H1 (cell line): Measurements from ENCODE around the gene BAZ2B. TPM values are rescaled to one million over a fixed set of nuclear protein-coding genes. Genes with fewer than 3 reads are reported as not detected.

Experiments used
- CTCF ChIA-PET: fragments of 300-600 bp; sonication (Branson Sonifier 250); formaldehyde crosslinking; loops from one replicate; lab custom pipeline; 2021; ENCODE audit not compliant: partially characterized antibody; lab: Charles Lee
- POLR2A ChIA-PET: fragments of 300-600 bp; sonication (Branson Sonifier 250); formaldehyde crosslinking; loops from one replicate; lab custom pipeline; 2021; ENCODE audit warnings: inconsistent platforms; ENCODE audit not compliant: partially characterized antibody; lab: Charles Lee
- DNase-seq, 2 experiments: peaks; one replicate each; pipeline versions ENCODE4 v3.0.0 to v3.0.0-alpha.2; 2010 to 2022; ENCODE audit warnings: low spot score in 2 of 2, low read depth in 1 of 2, mixed read lengths in 1 of 2
- FAIRE-seq: peaks from 2 replicates; lab custom pipeline; 2011; peaks lifted over from hg19 to GRCh38; lab: Jason Lieb, UNC
- H2AFZ ChIP-seq: 2 replicates; pipeline ENCODE4 v1.8.1; 2012; ENCODE audit warnings: low read length, inconsistent platforms
- H2AK5ac ChIP-seq: 2 replicates; pipeline ENCODE4 v1.6.1; 2013; ENCODE audit warnings: low read depth, low read length
- H2BK120ac ChIP-seq: replicated peaks from 2 replicates; pipeline ENCODE3; 2013; ENCODE audit warnings: low read depth, low read length, inconsistent platforms
- H2BK12ac ChIP-seq: 2 replicates; pipeline ENCODE4 v1.6.1; 2013; ENCODE audit warnings: low read depth, low read length
- H2BK15ac ChIP-seq: 2 replicates; pipeline ENCODE4 v1.6.1; 2013; ENCODE audit warnings: low read length
- H2BK20ac ChIP-seq: 2 replicates; pipeline ENCODE4 v1.6.1; 2013; ENCODE audit warnings: low read length
- H2BK5ac ChIP-seq: 2 replicates; pipeline ENCODE4 v1.6.1; 2013; ENCODE audit warnings: low read depth, low read length
- H3K14ac ChIP-seq: 2 replicates; pipeline ENCODE4 v1.6.1; 2013; ENCODE audit warnings: inconsistent platforms; ENCODE audit not compliant: insufficient read length
- H3K18ac ChIP-seq: 2 replicates; pipeline ENCODE4 v1.6.1; 2013; ENCODE audit warnings: low read length; ENCODE audit errors: extremely low read depth
- H3K23ac ChIP-seq: 2 replicates; pipeline ENCODE4 v1.6.1; 2013; ENCODE audit warnings: inconsistent platforms; ENCODE audit not compliant: insufficient read length
- H3K23me2 ChIP-seq: 2 replicates; pipeline ENCODE4 v1.6.1; 2013; ENCODE audit warnings: low read depth, low read length
- H3K27ac ChIP-seq: 2 replicates; pipeline ENCODE4 v1.6.1; 2011; ENCODE audit warnings: low read depth, low read length, inconsistent platforms
- H3K27me3 ChIP-seq, 4 experiments: replicated peaks in 1 of 4; 1 replicate in 1 of 4; 2 replicates in 3 of 4; pipeline versions ENCODE4 v1.6.1 to v1.8.1; 2011 to 2013; ENCODE audit warnings: low read length in 3 of 4, mild to moderate bottlenecking in 3 of 4, inconsistent platforms in 2 of 4, mixed read lengths in 2 of 4, moderate library complexity in 1 of 4; ENCODE audit not compliant: control insufficient read depth in 3 of 4, insufficient read depth in 3 of 4; ENCODE audit errors: extremely low read depth in 1 of 4
- H3K36me3 ChIP-seq, 4 experiments: 2 replicates each; pipeline versions ENCODE4 v1.6.1 to v1.8.1; 2011 to 2013; ENCODE audit warnings: mild to moderate bottlenecking in 4 of 4, low read length in 3 of 4, moderate library complexity in 2 of 4, control low read depth in 1 of 4, inconsistent platforms in 1 of 4; ENCODE audit not compliant: insufficient read depth in 4 of 4, control insufficient read depth in 2 of 4
- H3K4ac ChIP-seq: replicated peaks from 2 replicates; pipeline ENCODE3; 2013; ENCODE audit warnings: low read length, low read depth, mixed read lengths, inconsistent platforms; ENCODE audit not compliant: insufficient read length
- H3K4me1 ChIP-seq, 4 experiments: replicated peaks in 1 of 4; 1 replicate in 1 of 4; 2 replicates in 3 of 4; pipeline versions ENCODE4 v1.6.1 to v1.8.1; 2011 to 2013; ENCODE audit warnings: low read length in 3 of 4, inconsistent platforms in 2 of 4, mixed read lengths in 1 of 4; ENCODE audit not compliant: insufficient read depth in 4 of 4, control insufficient read depth in 3 of 4
- H3K4me2 ChIP-seq, 2 experiments: 2 replicates each; pipeline versions ENCODE4 v1.6.1 to v1.8.1; 2011 to 2013; ENCODE audit warnings: low read depth in 2 of 2, low read length in 2 of 2, control low read depth in 1 of 2, inconsistent platforms in 1 of 2, mild to moderate bottlenecking in 1 of 2; ENCODE audit not compliant: insufficient read depth in 1 of 2
- H3K4me3 ChIP-seq, 4 experiments: fragments of 200-600, 300-600 bp in 1 of 4; sonication (generic), shearing (Covaris generic), sonication (Bioruptor Twin) in 1 of 4; 2 replicates each; pipeline versions ENCODE4 v1.5.1 to v1.8.1; 2011 to 2016; ENCODE audit warnings: low read length in 4 of 4, low read depth in 3 of 4, control low read depth in 2 of 4, inconsistent platforms in 2 of 4, mild to moderate bottlenecking in 2 of 4, mixed read lengths in 1 of 4, moderate library complexity in 1 of 4; ENCODE audit not compliant: insufficient read depth in 2 of 4; ENCODE audit errors: extremely low read depth in 1 of 4
- H3K56ac ChIP-seq: replicated peaks from 2 replicates; pipeline ENCODE3; 2013; ENCODE audit warnings: low read depth, mild to moderate bottlenecking, mixed read lengths, low read length, inconsistent platforms; ENCODE audit not compliant: insufficient read length
- H3K79me1 ChIP-seq: 2 replicates; pipeline ENCODE4 v1.6.1; 2013; ENCODE audit warnings: low read depth, low read length, control low read depth
- H3K79me2 ChIP-seq, 2 experiments: 2 replicates each; pipeline versions ENCODE4 v1.6.1 to v1.8.1; 2012 to 2013; ENCODE audit warnings: low read length in 2 of 2, mild to moderate bottlenecking in 2 of 2, inconsistent platforms in 1 of 2; ENCODE audit not compliant: insufficient read depth in 2 of 2, control insufficient read depth in 1 of 2
- H3K9ac ChIP-seq, 4 experiments: replicated peaks in 1 of 4; 1 replicate in 1 of 4; 2 replicates in 3 of 4; pipeline versions ENCODE4 v1.6.1 to v1.8.1; 2011 to 2013; ENCODE audit warnings: low read depth in 3 of 4, low read length in 3 of 4, control low read depth in 2 of 4, mild to moderate bottlenecking in 2 of 4, moderate library complexity in 2 of 4, inconsistent platforms in 1 of 4; ENCODE audit errors: extremely low read depth in 1 of 4
- H3K9me3 ChIP-seq, 2 experiments: 2 replicates each; pipeline versions ENCODE4 v1.6.1 to v1.8.1; 2012 to 2013; ENCODE audit warnings: mild to moderate bottlenecking in 2 of 2, moderate library complexity in 2 of 2, control low read depth in 1 of 2, inconsistent platforms in 1 of 2, low read depth in 1 of 2, low read length in 1 of 2, mixed read lengths in 1 of 2; ENCODE audit not compliant: insufficient read depth in 2 of 2
- H4K20me1 ChIP-seq, 2 experiments: replicated peaks in 1 of 2; 2 replicates each; pipeline versions ENCODE3 to v1.8.1; 2011 to 2013; ENCODE audit warnings: inconsistent platforms in 2 of 2, low read length in 2 of 2, mild to moderate bottlenecking in 1 of 2; ENCODE audit not compliant: insufficient read depth in 2 of 2, control insufficient read depth in 1 of 2
- H4K5ac ChIP-seq: 2 replicates; pipeline ENCODE4 v1.6.1; 2013; ENCODE audit warnings: low read length, low read depth, mixed read lengths, inconsistent platforms; ENCODE audit not compliant: insufficient read length
- H4K8ac ChIP-seq: 2 replicates; pipeline ENCODE4 v1.8.0; 2013; ENCODE audit warnings: mild to moderate bottlenecking, moderate library complexity, low read length, inconsistent platforms; ENCODE audit not compliant: insufficient read depth; ENCODE audit errors: extremely low read depth
- H4K91ac ChIP-seq: replicated peaks from 2 replicates; pipeline ENCODE3; 2013; ENCODE audit warnings: low read length, mixed read lengths, inconsistent platforms; ENCODE audit not compliant: insufficient read length
- WGBS, 2 experiments: shearing (Covaris generic) in 1 of 2; methylation state at CpG; one replicate each; pipeline versions ENCODE4 v1.1.6 to v1.1.7; 2013 to 2015; ENCODE audit warnings: low lambda C conversion rate in 2 of 2, mixed read lengths in 2 of 2, inconsistent platforms in 1 of 2, low coverage in 1 of 2, missing lambda C conversion rate in 1 of 2; ENCODE audit not compliant: insufficient replicate concordance in 2 of 2, insufficient coverage in 1 of 2, insufficient read length in 1 of 2; ENCODE audit errors: extremely low coverage in 1 of 2, missing lambda C conversion rate in 1 of 2; 5-methylcytosine and 5-hydroxymethylcytosine counted together
- polyA plus RNA-seq, 7 experiments: library from polyadenylated mRNA; depleted of rRNA in 3 of 7; stranded (reverse) in 5 of 7; unstranded in 2 of 7; fragments of >200 nt in 5 of 7; fragments of 200-250 nt in 2 of 7; gene quantifications; 1 replicate in 5 of 7; 2 replicates in 1 of 7; 4 replicates in 1 of 7; pipeline versions ENCODE4 v1.2.1 to v1.2.3, GENCODE V29; 2011 to 2013; ENCODE audit warnings: missing spikeins in 2 of 7, mixed read lengths in 2 of 7
- total RNA-seq: library from RNA; stranded (reverse); fragmentation: NEBNext Ultra II Directional; extraction: Animal tissue kit (Norgen Biotek cat#: 25700); gene quantifications from 2 replicates; pipeline ENCODE4 v1.2.1, GENCODE V29; 2021
- TF ChIP-seq, protein P1 (sequence below): IDR thresholded peaks from 2 replicates; pipeline ENCODE4 v1.6.1; 2012; ENCODE audit warnings: inconsistent platforms

BAZ2B gene
- total and polyA plus RNA-seq, 2 of the 8 experiments (the other 6 are each of a cell fraction or from before 2014, with no cell fraction given), result 15.2 to 46.3 TPM

- ChIA-PET POLR2A (interaction anchor here (0.6 kb wide), 1 partner anchor 254 kb away, joined by 5 read pairs; no protein-coding TSS in a partner anchor), CTCF (no interaction called here)
- 90% methylated on average over 1 of the region's 1 CpG; no CpG with 5 or more reads in 1 of the 2 experiments for WGBS, 2 experiments
These were observed 156.1 kb downstream of the BAZ2B start for GRCh38 chr2:159460227-159460626.

More at GRCh38 chr2:159460227-159460626, 156.1 kb downstream of the BAZ2B start:
- Histone ChIP-seq H3K79me1 (no peaks in the 10 kb centered on the region), H3K4ac (no peak overlapping the region), H4K91ac (no peak overlapping the region), H3K56ac (no peak overlapping the region), H3K9me3 (no peaks in the 10 kb centered on the region), H3K27ac (no peak overlapping the region), H2BK20ac (no peak overlapping the region), H3K9ac (no peak overlapping the region), H2BK15ac (no peak overlapping the region), H3K79me2 (no peaks in the 10 kb centered on the region), H3K14ac (no peak overlapping the region), H2BK120ac (no peak overlapping the region), H3K18ac (no peak overlapping the region), H4K5ac (no peak overlapping the region), H3K23me2 (no peaks in the 10 kb centered on the region), H3K4me1 (no peaks in the 10 kb centered on the region), H3K4me3 (no peak overlapping the region), H2BK12ac (no peak overlapping the region), H3K4me2 (no peak overlapping the region), H3K27me3 (no peaks in the 10 kb centered on the region), H4K20me1 (no peaks in the 10 kb centered on the region), H3K23ac (no peak overlapping the region), H3K36me3 (no peaks in the 10 kb centered on the region), H4K8ac (no peak overlapping the region), H2AFZ (no peak overlapping the region), H2BK5ac (no peak overlapping the region), H2AK5ac (no peak overlapping the region)
- FAIRE-seq, result no peak
- DNase-seq, result no peak
- TF ChIP-seq, protein P1, sequence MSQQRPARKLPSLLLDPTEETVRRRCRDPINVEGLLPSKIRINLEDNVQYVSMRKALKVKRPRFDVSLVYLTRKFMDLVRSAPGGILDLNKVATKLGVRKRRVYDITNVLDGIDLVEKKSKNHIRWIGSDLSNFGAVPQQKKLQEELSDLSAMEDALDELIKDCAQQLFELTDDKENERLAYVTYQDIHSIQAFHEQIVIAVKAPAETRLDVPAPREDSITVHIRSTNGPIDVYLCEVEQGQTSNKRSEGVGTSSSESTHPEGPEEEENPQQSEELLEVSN, result no peak
